DMS 273 treated with DMSO at 0.1 percent for 48 hours (cell line): ENCODE data around the gene MYLK.

ENCODE experiments used
- DNase-seq: peaks from one replicate; lab custom pipeline; 2025; lab: John Stamatoyannopoulos, UW

The MYLK gene

GRCh38 chr3:123872621-123873020, 11.5 kb downstream of the MYLK start:
- DNase-seq, result no peak

DNA sequence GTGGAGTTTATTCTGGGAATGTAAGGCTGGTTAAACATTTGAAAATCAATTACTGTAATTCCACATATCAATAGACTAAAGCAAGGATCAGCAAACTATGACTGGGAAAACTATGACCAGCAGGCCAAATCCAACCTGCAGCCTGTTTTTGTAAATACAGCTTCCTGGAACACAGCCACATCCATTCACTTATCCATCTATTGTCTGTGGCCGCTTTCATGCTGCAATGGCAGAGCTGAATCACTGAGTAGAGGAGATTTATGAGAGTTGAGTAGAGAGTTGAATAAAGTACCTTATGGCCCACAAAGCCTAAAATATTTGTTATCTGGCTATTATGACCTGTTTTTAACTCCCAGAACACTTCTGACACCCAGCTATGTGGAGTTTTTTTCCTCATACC, 12.2 kb downstream of the MYLK start:
- no peak for DNase-seq

DNA sequence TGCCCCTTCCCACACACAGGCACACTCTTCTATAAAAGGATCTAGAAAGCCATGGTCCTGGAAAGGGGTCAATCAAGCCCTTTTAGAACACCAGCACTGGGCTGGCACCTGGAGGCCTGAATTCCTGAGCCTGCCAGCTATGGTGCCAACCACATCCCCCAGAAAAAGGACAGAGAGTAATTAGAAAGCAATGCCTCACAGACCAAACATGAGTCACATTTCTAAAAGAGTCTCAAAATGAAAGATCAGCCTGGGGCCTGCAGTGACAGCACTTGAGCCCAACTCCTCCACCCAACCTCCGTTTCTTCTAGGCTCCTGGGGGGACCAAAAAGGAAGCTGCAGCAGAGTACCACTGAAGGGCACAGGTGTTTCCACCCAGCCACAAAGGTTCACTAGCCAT, 14.1 kb downstream of the MYLK start:
- no peak for DNase-seq

- DNase-seq, result no peak
These were observed 15.0 kb downstream of the MYLK start for GRCh38 chr3:123869165-123869564.

DNA sequence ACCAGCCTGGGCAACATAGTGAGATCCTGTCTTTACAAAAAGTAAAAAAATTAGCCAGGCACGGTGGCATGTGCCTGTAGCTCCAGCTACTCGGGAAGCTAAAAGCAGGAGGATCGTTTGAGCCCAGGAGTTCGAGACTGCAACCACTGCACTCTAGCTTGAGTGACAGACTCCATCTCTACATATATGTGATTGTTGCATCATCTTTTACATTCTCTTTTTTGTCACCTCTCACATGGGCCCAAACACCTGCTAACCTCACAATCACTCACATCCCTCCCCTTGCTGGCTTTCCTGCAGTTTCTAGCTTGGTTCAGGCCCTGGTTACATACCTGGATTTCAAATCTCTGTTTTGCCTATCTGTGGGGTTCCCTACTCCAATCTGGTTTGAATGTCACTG, 19.4 kb downstream of the MYLK start:
- DNase-seq, result no peak

GRCh38 chr3:123862152-123862551, 22.0 kb downstream of the MYLK start:
- no peak for DNase-seq

GRCh38 chr3:123861081-123861836, 22.9 kb downstream of the MYLK start:
- no peak for DNase-seq

GRCh38 chr3:123859177-123859576, 25.0 kb downstream of the MYLK start:
- no peak for DNase-seq

- no peak for DNase-seq
These were observed 29.2 kb downstream of the MYLK start for GRCh38 chr3:123854905-123855304.

- DNase-seq, result no peak
These were observed 30.3 kb downstream of the MYLK start for GRCh38 chr3:123853686-123854372.

GRCh38 chr3:123847209-123847608, 36.9 kb downstream of the MYLK start:
- no peak for DNase-seq

- no peak for DNase-seq
These were observed 40.5 kb downstream of the MYLK start for GRCh38 chr3:123843668-123844067.

DNA sequence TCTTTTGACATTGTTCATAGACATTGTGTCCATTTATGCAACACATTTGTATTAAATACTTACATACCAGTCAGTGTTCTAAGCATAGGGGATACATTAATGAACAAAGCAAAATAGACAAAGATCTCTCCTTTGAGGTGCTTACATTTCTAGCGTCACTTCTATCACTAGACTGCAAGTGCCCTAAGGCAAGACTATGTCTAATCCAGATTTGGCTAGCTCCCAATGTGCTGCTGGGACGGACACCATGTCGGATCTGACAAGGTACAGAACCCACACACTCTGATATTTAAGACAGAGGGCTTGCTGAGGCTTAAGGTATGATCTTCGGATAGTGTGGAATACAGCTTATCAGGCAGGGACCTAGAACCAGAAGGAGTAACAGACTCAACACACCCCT, 41.4 kb downstream of the MYLK start:
- no peak for DNase-seq

DNA sequence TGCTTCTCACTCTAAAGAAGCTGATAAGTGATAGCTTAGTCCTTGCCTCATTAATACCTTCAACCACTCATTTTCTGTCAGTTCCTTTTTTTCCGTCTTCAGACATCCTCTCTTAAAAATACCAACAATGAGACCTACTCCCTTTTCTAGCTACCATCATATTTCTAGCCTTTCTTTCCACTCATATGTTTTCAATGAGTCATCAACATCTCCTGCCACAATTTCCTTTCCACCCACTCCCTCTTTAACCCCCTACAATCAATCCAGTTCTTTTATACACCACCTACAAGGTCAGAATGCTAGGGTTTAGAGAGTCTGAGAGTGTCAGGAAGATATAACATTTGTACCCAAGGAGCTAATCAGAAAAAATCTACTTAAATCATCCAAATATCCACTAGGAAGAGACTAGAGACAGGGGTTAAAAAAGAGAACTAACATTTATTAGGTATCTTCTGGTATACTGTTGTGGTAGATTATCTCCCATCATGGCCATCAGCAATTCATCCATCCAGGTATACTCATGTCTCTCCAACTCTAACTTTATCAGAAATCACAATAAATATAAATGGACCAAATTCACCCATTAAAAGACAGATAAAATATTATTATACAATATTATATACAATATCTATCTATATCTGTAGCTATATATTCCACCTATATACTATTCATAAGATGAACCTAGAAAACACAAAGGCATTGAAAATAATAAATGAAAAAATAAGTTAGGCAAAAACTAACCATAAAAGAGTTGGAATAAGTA, 42.5 kb downstream of the MYLK start:
- no peak for DNase-seq

DNA sequence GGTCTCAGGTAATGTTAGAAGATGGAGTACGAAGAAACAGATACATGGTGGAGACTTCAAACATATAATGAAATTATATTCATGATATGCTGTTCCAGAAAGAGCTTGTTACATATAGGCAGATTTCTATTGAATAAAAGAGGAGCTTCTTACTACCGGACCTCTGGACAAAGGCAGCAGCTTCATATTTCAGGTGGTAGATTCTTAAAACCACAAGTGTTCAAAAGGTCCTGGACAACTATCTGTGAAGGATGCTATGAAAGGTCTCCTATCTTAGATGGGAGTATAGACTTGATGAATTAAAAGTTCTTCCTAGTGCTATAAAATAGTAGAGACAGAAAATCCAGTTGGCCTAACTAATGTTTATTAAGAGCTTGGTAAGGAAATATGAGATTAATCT, 43.2 kb downstream of the MYLK start:
- DNase-seq, result no peak

- no peak for DNase-seq
These were observed 46.3 kb downstream of the MYLK start for GRCh38 chr3:123837858-123838257.

DNA sequence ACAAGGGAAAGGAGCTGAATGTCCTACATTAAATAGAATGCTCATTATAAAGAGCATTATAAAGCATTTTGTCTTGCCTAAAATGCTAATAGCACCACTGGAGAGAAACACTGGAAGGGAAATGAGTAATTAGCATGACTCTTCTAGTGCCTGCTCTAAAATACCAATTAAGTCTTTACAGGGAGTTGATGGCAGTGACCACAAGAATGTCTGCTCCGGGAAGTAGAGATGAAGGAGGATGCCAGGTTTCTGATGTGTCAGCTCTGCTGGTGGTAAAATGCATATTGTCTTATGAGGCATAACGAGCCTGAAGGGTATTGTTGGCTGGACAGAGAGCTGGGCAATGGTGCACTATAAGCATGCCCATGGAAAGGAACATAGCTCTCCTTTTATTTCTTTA, 49.5 kb downstream of the MYLK start:
- no peak for DNase-seq

DNA sequence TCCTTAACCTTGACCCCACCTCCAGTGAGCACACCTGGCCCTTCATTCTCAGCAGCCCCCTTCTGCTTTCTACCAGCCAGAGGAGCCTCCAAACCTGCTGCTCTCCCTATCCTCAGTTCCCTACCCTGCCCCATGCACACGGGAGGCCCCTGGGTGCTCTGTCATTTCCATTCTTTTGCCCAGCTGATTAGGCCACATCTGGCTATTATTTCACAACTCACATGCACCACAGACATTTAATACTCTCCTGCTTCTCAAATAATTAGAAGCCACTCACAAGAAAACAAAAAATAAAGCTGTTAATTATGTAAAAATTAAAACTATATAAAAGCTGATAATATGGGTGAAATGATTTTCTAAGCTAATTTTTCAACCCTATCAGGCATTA, 50.7 kb downstream of the MYLK start:
- DNase-seq, result no peak

DNA sequence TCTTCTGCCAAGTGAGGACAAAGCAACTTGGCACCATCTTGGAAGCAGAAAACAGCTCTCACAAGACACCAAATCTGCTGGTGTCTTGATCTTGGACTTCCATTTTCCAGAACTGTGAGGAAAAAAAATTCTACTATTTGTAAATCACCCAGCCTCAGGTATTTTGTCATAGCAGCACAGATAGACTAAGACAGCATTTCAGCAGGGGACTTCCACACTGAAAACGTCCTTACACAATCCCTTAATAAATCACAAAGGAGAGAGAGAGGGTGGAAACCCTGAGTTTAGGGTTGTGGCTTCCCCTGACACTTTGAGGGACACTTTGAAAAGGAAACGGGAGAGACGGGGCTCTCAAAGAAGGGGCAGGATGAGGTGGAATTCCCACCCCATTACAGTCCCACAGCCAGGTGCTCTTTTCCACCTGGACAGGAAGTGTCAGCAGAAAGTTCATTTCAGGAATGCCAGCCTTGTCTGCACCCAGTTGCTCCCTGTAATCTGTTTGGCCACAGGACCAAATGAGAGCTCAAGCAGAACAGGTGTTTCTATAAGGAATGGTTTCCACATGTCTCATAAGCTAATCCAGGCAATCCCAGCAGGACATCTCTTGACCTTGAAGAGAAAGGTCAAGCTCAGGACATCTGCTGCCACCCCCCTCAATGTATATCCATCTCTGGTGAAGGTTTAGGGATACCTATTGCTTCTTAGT, 51.3 kb downstream of the MYLK start:
- no peak for DNase-seq

DNA sequence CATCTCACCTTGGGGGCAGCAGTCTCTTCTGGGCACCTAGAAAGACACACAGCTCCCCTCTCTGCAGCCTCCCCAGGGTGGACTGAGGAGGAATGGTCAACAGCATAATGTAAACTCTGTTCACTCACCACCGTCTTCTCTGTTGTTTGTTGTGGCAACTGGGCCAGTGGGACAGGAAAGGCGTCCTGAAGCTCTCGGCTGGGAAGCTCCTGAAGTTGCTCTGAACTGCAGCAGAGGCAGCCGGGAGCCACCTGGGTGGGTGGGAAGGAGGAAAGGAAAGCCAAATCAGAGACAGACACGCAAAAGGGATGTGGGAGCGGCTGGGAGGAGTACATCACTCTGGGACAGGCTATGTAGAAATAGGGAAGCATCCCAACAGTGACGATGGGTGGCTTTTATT, 52.7 kb downstream of the MYLK start:
- DNase-seq, result no peak

DNA sequence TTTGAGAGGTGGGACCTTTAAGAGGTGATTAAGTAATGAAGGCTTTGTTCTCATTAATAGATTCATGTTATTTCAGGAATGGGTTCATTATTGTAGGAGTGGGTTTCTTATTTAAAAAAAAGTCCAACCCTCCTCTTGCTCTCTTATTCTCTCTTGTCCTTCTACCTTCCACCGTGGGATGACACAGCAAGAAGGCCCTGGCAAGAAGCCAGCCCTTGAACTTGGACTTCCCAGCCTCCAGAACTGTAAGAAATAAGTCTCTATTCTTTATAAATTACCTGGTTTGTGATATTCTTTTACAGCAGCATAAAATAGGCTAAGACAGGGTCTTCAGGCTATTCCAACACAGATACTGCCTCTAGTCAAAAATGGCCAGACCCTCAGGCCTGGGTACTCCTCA, 62.2 kb downstream of the MYLK start:
- no peak for DNase-seq

DNA sequence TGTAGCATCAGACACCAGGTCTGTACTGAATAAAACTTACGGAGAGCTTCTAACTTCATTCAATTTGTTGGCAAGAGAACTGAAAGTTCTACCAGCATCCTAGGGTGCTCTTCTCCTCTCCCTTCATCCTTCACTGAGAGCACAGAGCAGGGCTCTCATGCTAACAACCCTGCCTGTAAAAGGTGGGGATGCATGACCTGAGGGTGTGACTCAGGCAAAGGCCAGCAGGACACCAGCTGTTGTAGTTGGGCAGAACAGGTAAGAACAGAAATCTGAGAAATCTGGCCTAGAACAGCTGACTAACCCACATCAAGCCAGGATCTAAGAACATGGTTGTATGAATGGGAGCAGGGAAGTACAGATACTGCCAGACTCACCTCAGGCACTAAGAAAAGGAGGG, 64.2 kb downstream of the MYLK start:
- no peak for DNase-seq
